Measurements from ENCODE around the gene PMS1. TPM values are rescaled to one million over a fixed set of nuclear protein-coding genes. Genes with fewer than 3 reads are reported as not detected.

PMS1 gene
- total and polyA plus RNA-seq, 7 experiments from 2014 or later, result 11.1 to 30.1 (median 18.3) TPM

- Histone ChIP-seq H3K4me3 (ENCODE audit: low read length) (no peak overlapping the region), H3K27me3 (ENCODE audit: control insufficient read depth in 2 of 2, insufficient read depth in 2 of 2, low read length in 2 of 2) (no peaks in the 10 kb centered on the region), H3K27ac (ENCODE audit: low read depth, low read length) (no peak overlapping the region), H3K4me1 (ENCODE audit: control insufficient read depth in 2 of 2, insufficient read depth in 2 of 2, low read length in 2 of 2) (no peaks in the 10 kb centered on the region), H3K9me3 (ENCODE audit: control insufficient read depth in 2 of 3, low read length in 3 of 3) (no peaks in the 10 kb centered on the region), H3K36me3 (ENCODE audit: control insufficient read depth in 2 of 3, insufficient read depth in 3 of 3, low read length in 3 of 3) (no peaks in the 10 kb centered on the region)
- Mint-ChIP-seq H3K27ac (no peak overlapping the region), H3K4me1 (no peaks in the 10 kb centered on the region), H3K9me3 (no peaks in the 10 kb centered on the region), H3K27me3 (no peaks in the 10 kb centered on the region), H3K36me3 (peaks cover 3 to 44% (median 28%) of the 10 kb centered on the region in 5 donors), H3K4me3 (no peak overlapping the region)
- ATAC-seq, result no peak
- ChIA-PET POLR2A (no interaction called here), CTCF (no interaction called here)
- intact Hi-C loops (cut with micrococcal nuclease), result no loop called here
- no peak for DNase-seq
These were observed 84.6 kb downstream of the PMS1 start for GRCh38 chr2:189868896-189869295.

GRCh38 chr2:189870381-189871085 is 86.3 kb downstream of the PMS1 start:
- peaks cover 6 to 56% (median 38%) of the 10 kb centered on the region in 5 donors for H3K36me3 Mint-ChIP-seq
- no peak overlapping the region for H3K4me3 Mint-ChIP-seq
- no peaks in the 10 kb centered on the region for H3K4me1 ChIP-seq (ENCODE audit: control insufficient read depth in 2 of 2, insufficient read depth in 2 of 2, low read length in 2 of 2)
- intact Hi-C loops (cut with micrococcal nuclease), result no loop called here
- H3K4me3 ChIP-seq (ENCODE audit: low read length), result no peak overlapping the region
- CTCF ChIA-PET, result interaction anchor here (0.6 kb wide), 1 partner anchor 76 kb away, joined by 4 read pairs; no protein-coding TSS in a partner anchor
- H3K27ac Mint-ChIP-seq, result no peak overlapping the region
- H3K27me3 Mint-ChIP-seq, result no peaks in the 10 kb centered on the region
- H3K36me3 ChIP-seq (ENCODE audit: control insufficient read depth in 2 of 3, insufficient read depth in 3 of 3, low read length in 3 of 3), result no peaks in the 10 kb centered on the region
- peaks cover 5 to 13% (median 7%) of the 10 kb centered on the region in 7 donors for H3K4me1 Mint-ChIP-seq
- H3K9me3 Mint-ChIP-seq, result peaks cover 0 to 9% (median 0%) of the 10 kb centered on the region in 11 donors
- POLR2A ChIA-PET, result no interaction called here
- H3K9me3 ChIP-seq (ENCODE audit: control insufficient read depth in 2 of 3, low read length in 3 of 3), result no peaks in the 10 kb centered on the region
- DNase-seq (no peak), ATAC-seq (no peak)
- H3K27ac ChIP-seq (ENCODE audit: low read depth, low read length), result no peak overlapping the region
- H3K27me3 ChIP-seq (ENCODE audit: control insufficient read depth in 2 of 2, insufficient read depth in 2 of 2, low read length in 2 of 2), result no peaks in the 10 kb centered on the region

DNA sequence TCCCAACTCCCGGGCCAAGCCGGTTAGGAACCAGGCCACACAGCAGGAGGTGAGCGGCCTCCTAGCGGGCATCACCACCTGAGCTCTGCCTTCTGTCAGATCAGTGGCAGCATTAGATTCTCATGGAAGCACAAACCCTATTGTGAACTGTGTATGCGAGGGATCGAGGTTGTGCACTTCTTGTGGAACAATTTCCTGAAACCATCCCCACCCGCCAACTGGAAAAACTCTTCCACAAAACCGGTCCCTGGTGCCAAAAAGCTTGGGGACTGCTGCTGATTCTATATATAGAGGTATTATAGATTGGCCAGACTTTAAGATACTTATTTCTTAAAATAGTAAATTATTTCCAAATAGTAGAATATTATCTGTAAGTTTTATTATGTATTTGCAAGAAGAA is 89.4 kb downstream of the PMS1 start:
- POLR2A ChIA-PET, result no interaction called here

DNA sequence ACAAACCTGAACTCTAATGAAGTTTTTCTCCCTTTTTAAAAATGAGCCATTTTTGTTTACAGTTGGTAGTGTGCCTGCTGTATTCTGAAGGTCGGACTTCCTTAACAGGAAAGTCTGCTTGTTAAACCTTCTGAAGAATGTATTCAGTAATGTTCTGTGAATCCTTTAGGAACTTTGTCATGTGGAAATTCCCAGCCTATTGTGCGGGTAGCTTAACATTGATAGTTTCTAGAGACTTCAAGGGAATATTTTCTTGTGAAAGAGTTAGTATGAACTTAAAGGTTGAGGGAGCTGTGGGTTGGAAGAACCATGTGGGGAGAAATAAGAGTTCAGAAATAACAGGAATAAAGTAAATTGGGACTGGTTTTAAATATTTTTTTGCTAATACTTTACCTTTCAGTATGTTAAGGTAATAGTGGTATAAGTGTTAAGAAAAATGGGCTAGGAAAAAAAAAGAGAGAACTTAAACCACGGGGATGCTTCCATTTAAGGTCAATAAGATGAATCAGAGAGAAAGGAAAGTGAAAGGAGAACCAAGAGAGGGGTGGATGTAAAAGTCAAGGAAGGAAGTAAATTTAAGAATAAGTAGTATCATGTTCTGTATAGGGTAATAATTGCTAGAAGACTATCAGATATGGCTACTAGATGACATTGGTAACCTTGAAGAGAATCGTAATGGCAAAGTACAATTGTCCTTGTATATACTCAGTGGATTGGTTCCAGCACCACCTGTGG is 90.5 kb downstream of the PMS1 start:
- peaks cover 5 to 17% (median 7%) of the 10 kb centered on the region in 7 donors for H3K4me1 Mint-ChIP-seq
- no peaks in the 10 kb centered on the region for H3K36me3 ChIP-seq (ENCODE audit: control insufficient read depth in 2 of 3, insufficient read depth in 3 of 3, low read length in 3 of 3)
- H3K4me1 ChIP-seq (ENCODE audit: control insufficient read depth in 2 of 2, insufficient read depth in 2 of 2, low read length in 2 of 2), result no peaks in the 10 kb centered on the region
- DNase-seq (no peak), ATAC-seq (peak; percentile 38)
- peak overlapping the region in 4 of 9 donors; percentile 0 to 75 (median 20) for H3K27ac Mint-ChIP-seq
- ChIA-PET POLR2A (no interaction called here), CTCF (no interaction called here)
- H3K9me3 ChIP-seq (ENCODE audit: control insufficient read depth in 2 of 3, low read length in 3 of 3), result no peaks in the 10 kb centered on the region
- no peaks in the 10 kb centered on the region for H3K27me3 Mint-ChIP-seq
- no peak overlapping the region for H3K27ac ChIP-seq (ENCODE audit: low read depth, low read length)
- H3K4me3 Mint-ChIP-seq, result peak overlapping the region in 1 of 10 donors; percentile 26
- intact Hi-C loops (cut with micrococcal nuclease), result loop anchor here in 1 of 2 donors (5.0 kb wide), 2 partner anchors 212 to 1008 kb away; partner anchors contain the start of genes ASNSD1 and GLS
- H3K9me3 Mint-ChIP-seq, result peaks cover 0 to 10% (median 0%) of the 10 kb centered on the region in 11 donors
- H3K36me3 Mint-ChIP-seq, result peaks cover 6 to 61% (median 46%) of the 10 kb centered on the region in 5 donors
- no peaks in the 10 kb centered on the region for H3K27me3 ChIP-seq (ENCODE audit: control insufficient read depth in 2 of 2, insufficient read depth in 2 of 2, low read length in 2 of 2)
- H3K4me3 ChIP-seq (ENCODE audit: low read length), result no peak overlapping the region

More for the DNA sequence above, 89.4 kb downstream of the PMS1 start:
- intact Hi-C loops (cut with micrococcal nuclease), result no loop called here
- CTCF ChIA-PET, result no interaction called here
- peaks cover 6 to 61% (median 46%) of the 10 kb centered on the region in 5 donors for H3K36me3 Mint-ChIP-seq
- Histone ChIP-seq H3K36me3 (ENCODE audit: control insufficient read depth in 2 of 3, insufficient read depth in 3 of 3, low read length in 3 of 3) (no peaks in the 10 kb centered on the region), H3K9me3 (ENCODE audit: control insufficient read depth in 2 of 3, low read length in 3 of 3) (no peaks in the 10 kb centered on the region), H3K27ac (ENCODE audit: low read depth, low read length) (no peak overlapping the region), H3K4me3 (ENCODE audit: low read length) (no peak overlapping the region), H3K4me1 (ENCODE audit: control insufficient read depth in 2 of 2, insufficient read depth in 2 of 2, low read length in 2 of 2) (no peaks in the 10 kb centered on the region), H3K27me3 (ENCODE audit: control insufficient read depth in 2 of 2, insufficient read depth in 2 of 2, low read length in 2 of 2) (no peaks in the 10 kb centered on the region)
- H3K4me3 Mint-ChIP-seq, result no peak overlapping the region
- no peaks in the 10 kb centered on the region for H3K27me3 Mint-ChIP-seq
- peaks cover 5 to 17% (median 7%) of the 10 kb centered on the region in 7 donors for H3K4me1 Mint-ChIP-seq
- H3K9me3 Mint-ChIP-seq, result peaks cover 0 to 10% (median 0%) of the 10 kb centered on the region in 11 donors
- ATAC-seq, result no peak
- no peak for DNase-seq
- H3K27ac Mint-ChIP-seq, result peak overlapping the region in 1 of 9 donors; percentile 32

DNA sequence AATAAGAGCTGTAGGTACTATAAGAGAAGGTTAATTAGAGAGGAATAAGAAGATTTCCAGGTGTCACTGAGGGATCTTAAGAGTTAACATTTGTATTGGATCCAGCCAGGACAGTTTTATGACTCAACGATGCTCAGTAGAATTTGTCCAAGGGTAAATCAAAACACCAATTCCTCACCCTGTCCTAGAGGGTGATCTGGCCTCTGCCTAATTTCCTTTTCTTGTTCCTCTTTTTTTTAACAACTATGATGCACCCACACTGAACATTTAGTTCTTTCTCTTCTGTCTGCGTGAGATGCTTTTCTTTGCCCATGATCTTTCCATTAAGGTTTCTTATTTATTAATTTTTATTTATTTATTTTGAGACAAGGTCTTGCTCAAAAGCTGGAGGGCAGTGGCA is 92.0 kb downstream of the PMS1 start:
- Histone ChIP-seq H3K4me1 (ENCODE audit: control insufficient read depth in 2 of 2, insufficient read depth in 2 of 2, low read length in 2 of 2) (no peaks in the 10 kb centered on the region), H3K4me3 (ENCODE audit: low read length) (no peak overlapping the region), H3K9me3 (ENCODE audit: control insufficient read depth in 2 of 3, low read length in 3 of 3) (no peaks in the 10 kb centered on the region), H3K27me3 (ENCODE audit: control insufficient read depth in 2 of 2, insufficient read depth in 2 of 2, low read length in 2 of 2) (no peaks in the 10 kb centered on the region), H3K36me3 (ENCODE audit: control insufficient read depth in 2 of 3, insufficient read depth in 3 of 3, low read length in 3 of 3) (no peaks in the 10 kb centered on the region), H3K27ac (ENCODE audit: low read depth, low read length) (no peak overlapping the region)
- POLR2A ChIA-PET, result no interaction called here
- DNase-seq (no peak), ATAC-seq (peak; percentile 36)
- CTCF ChIA-PET, result no interaction called here
- Mint-ChIP-seq H3K4me3 (no peak overlapping the region), H3K36me3 (peaks cover 6 to 50% (median 40%) of the 10 kb centered on the region in 5 donors), H3K27me3 (no peaks in the 10 kb centered on the region), H3K4me1 (peaks cover 5 to 17% (median 7%) of the 10 kb centered on the region in 7 donors), H3K9me3 (peaks cover 0 to 10% (median 0%) of the 10 kb centered on the region in 11 donors), H3K27ac (peak overlapping the region in 3 of 9 donors; percentile 17 to 64 (median 40))
- intact Hi-C loops (cut with micrococcal nuclease), result loop anchor here in 1 of 2 donors (5.0 kb wide), 2 partner anchors 214 to 1006 kb away; partner anchors contain the start of genes ASNSD1 and GLS

GRCh38 chr2:189879716-189880081 is 95.4 kb downstream of the PMS1 start:
- peaks cover 0 to 3% (median 0%) of the 10 kb centered on the region in 5 donors for H3K27me3 Mint-ChIP-seq
- H3K9me3 ChIP-seq (ENCODE audit: control insufficient read depth in 2 of 3, low read length in 3 of 3), result no peaks in the 10 kb centered on the region
- ChIA-PET POLR2A (no interaction called here), CTCF (no interaction called here)
- no peaks in the 10 kb centered on the region for H3K27me3 ChIP-seq (ENCODE audit: control insufficient read depth in 2 of 2, insufficient read depth in 2 of 2, low read length in 2 of 2)
- H3K36me3 Mint-ChIP-seq, result peaks cover 3 to 33% (median 26%) of the 10 kb centered on the region in 5 donors
- intact Hi-C loops (cut with micrococcal nuclease), result loop anchor here in 1 of 2 donors (5.0 kb wide), 2 partner anchors 217 to 1003 kb away; partner anchors contain the start of genes ASNSD1 and GLS
- DNase-seq, result no peak
- peaks cover 0 to 8% (median 0%) of the 10 kb centered on the region in 11 donors for H3K9me3 Mint-ChIP-seq
- no peak overlapping the region for H3K4me3 Mint-ChIP-seq
- peaks cover 2 to 11% (median 4%) of the 10 kb centered on the region in 7 donors for H3K4me1 Mint-ChIP-seq
- no peak overlapping the region for H3K4me3 ChIP-seq (ENCODE audit: low read length)
- no peaks in the 10 kb centered on the region for H3K36me3 ChIP-seq (ENCODE audit: control insufficient read depth in 2 of 3, insufficient read depth in 3 of 3, low read length in 3 of 3)
- H3K27ac Mint-ChIP-seq, result no peak overlapping the region
- no peaks in the 10 kb centered on the region for H3K4me1 ChIP-seq (ENCODE audit: control insufficient read depth in 2 of 2, insufficient read depth in 2 of 2, low read length in 2 of 2)
- no peak overlapping the region for H3K27ac ChIP-seq (ENCODE audit: low read depth, low read length)
- no peak for ATAC-seq
